Measurements from ENCODE around the gene FMNL3. TPM values are rescaled to one million over a fixed set of nuclear protein-coding genes. Genes with fewer than 3 reads are reported as not detected.

Gene FMNL3
- total RNA-seq, 4 donors from 2014 or later: 48.3 to 64.2 (median 58.9) TPM

DNA sequence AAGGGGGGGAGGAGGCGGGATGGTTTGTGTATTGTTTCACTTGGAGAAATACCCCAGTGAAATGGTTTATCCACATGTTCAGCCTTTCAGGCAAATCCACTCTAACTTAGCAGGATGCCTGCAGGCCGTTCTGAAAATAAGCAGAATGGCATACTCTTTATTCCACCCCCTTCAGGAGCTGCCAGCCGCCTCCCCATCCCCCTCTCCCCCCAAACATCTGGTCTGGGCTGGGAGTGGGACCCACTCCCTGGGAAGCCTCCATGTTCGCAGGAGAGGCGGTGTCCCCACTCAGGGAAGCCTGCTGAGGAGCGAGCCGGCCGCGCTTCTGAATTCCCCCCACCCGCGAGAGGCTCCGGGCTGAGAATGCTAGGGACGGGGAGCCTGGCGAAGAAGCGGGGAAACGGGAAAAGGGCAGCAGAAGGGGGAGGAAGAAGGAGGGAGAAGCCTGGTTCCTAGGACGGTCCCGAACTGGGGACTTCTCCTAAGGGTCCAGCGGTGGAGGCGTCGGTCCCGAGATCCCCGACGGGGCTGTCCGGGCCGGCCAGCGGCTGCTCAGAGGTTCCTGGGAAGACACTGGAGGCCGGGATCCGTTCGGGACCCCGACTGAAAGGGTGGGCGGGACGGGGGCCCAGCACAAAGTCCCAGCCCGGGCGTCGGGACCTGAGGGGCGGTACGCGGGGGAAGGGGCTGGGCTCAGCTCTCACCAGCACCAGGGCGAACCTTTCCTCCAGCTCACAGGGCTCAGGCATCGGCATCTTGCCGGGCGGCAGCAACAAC, 666 bp downstream of the FMNL3 start:
- H3K9me3 ChIP-seq: no peaks in the 10 kb centered on the region
- peak in 1 of 2 donors; percentile 21 for DNase-seq (ENCODE audit: low spot score in 2 of 2)
- H3K27ac ChIP-seq: peak overlapping the region; percentile 92 to 99 (median 97)
- H3K36me3 ChIP-seq: no peaks in the 10 kb centered on the region
- peak overlapping the region; percentile 78 to 99 (median 84) for H3K4me3 ChIP-seq
- 0 to 2% methylated on average over 32 to 36 of the region's 43 CpGs for WGBS, 2 donors
- H3K27me3 ChIP-seq: no peaks in the 10 kb centered on the region
- peak in 1 of 2 donors; percentile 30 for TF ChIP-seq EP300 (IDR thresholded peaks at IDR 0.05)
- peak in 1 of 2 donors; percentile 18 for TF ChIP-seq POLR2A (IDR thresholded peaks at IDR 0.05)
- TF ChIP-seq, protein P1, sequence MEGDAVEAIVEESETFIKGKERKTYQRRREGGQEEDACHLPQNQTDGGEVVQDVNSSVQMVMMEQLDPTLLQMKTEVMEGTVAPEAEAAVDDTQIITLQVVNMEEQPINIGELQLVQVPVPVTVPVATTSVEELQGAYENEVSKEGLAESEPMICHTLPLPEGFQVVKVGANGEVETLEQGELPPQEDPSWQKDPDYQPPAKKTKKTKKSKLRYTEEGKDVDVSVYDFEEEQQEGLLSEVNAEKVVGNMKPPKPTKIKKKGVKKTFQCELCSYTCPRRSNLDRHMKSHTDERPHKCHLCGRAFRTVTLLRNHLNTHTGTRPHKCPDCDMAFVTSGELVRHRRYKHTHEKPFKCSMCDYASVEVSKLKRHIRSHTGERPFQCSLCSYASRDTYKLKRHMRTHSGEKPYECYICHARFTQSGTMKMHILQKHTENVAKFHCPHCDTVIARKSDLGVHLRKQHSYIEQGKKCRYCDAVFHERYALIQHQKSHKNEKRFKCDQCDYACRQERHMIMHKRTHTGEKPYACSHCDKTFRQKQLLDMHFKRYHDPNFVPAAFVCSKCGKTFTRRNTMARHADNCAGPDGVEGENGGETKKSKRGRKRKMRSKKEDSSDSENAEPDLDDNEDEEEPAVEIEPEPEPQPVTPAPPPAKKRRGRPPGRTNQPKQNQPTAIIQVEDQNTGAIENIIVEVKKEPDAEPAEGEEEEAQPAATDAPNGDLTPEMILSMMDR (IDR thresholded peaks at IDR 0.05): no peak
- H3K4me1 ChIP-seq: peaks cover 0 to 51% (median 36%) of the 10 kb centered on the region in 4 donors

DNA sequence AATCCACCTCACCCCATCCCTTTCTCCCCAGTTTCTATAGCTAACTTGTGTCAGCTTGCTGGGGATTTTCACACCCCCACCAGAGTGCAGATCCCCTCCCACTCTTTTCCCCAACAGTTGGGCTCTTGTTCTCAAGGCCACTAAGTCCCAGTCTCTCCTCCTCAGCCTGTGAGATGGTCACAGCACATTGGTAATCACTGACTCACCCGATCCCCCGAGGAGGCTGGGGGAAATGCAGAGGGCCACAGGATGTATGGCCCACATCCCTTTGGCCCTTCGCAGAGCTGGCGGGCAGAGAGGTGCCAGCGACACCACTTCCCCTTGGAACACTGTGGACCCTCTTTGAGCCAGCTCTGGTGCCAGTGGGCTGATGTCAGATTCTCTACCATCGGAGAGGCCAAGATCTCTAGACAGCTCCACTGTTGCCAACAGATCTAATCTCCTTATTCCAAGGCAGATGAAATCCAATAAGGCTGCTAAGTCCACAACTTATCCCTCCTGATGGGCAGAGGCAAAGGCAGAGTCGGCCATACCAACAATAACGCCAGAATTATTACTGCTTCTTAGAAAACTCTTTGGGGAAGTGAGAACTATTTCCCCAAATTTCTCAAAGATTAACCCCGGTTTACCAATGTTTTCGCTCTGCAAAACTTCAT, 1.6 kb downstream of the FMNL3 start:
- H3K36me3 ChIP-seq: no peaks in the 10 kb centered on the region
- no peaks in the 10 kb centered on the region for H3K9me3 ChIP-seq
- H3K4me1 ChIP-seq: peaks cover 0 to 53% (median 39%) of the 10 kb centered on the region in 4 donors
- DNase-seq (ENCODE audit: low spot score in 2 of 2): peak in 1 of 2 donors; percentile 15
- TF ChIP-seq EP300 (IDR thresholded peaks at IDR 0.05): peak in 1 of 2 donors; percentile 92
- TF ChIP-seq, protein P1 (IDR thresholded peaks at IDR 0.05): peak in 2 of 5 experiments; percentile 7 to 43
- peak; percentile 44 to 54 for TF ChIP-seq POLR2A (IDR thresholded peaks at IDR 0.05)
- H3K27me3 ChIP-seq: no peaks in the 10 kb centered on the region
- 16 to 21% methylated on average over 10 of the region's 10 CpGs for WGBS, 2 donors
- H3K27ac ChIP-seq: peak overlapping the region; percentile 92 to 99 (median 97)
- H3K4me3 ChIP-seq: peak overlapping the region; percentile 78 to 99 (median 84)

DNA sequence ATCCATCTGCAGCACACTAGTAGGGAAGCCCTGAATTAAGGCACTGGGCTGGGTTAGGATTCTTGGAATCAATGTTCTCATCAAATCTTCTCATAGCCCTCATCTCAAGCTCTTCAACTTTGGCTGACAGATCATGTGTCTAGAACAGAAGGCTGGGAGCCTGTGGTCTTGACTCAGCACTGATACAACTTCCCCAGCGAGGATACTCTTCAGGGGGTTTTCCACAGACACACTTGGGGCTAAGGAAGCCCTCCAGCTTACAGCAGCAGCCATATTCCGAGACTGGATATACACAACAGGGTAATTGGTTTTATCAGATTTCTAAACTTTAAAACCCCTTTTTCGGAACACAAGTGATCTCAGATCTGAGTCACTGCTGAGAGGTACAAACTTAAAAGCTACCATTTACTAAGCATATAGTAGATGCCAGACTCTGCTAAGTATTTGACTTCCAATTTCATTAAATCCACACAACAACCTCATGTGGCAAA, 3.5 kb downstream of the FMNL3 start:
- no peaks in the 10 kb centered on the region for H3K9me3 ChIP-seq
- peaks cover 0 to 66% (median 52%) of the 10 kb centered on the region in 4 donors for H3K4me1 ChIP-seq
- 74 to 78% methylated on average over 3 of the region's 3 CpGs for WGBS, 2 donors
- DNase-seq (ENCODE audit: low spot score in 2 of 2): no peak
- H3K27me3 ChIP-seq: no peaks in the 10 kb centered on the region
- H3K36me3 ChIP-seq: no peaks in the 10 kb centered on the region
- H3K4me3 ChIP-seq: no peak overlapping the region
- TF ChIP-seq, protein P1 (IDR thresholded peaks at IDR 0.05): no peak
- TF ChIP-seq EP300 (IDR thresholded peaks at IDR 0.05): no peak
- TF ChIP-seq POLR2A (IDR thresholded peaks at IDR 0.05): no peak
- H3K27ac ChIP-seq: peak overlapping the region; percentile 37 to 99 (median 80)

DNA sequence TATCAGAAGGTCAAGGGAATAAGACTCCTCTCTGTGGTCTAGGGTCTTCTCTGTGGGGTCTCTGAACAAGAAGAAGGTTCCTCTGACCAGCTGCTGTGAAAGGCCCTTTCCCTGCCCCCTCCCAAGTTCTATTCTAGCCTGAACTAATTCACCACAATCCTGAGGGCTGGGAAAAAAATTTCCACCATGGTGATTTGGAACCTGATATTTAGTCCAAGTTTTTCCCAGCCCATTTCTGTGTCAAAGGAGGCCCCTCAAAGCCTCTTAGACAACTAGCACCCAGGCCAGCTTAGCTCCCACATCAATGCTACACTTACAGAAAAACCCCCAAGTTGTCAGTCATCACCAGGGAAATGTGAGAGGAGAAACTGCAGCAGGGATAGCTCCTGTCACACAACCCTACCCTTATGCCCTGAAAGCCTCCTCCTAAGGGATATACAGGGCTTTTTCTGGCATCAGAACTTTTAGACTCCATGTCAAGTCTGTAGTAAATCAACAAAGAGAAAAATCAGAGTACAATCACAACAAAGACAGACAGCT, 4.5 kb downstream of the FMNL3 start:
- no peaks in the 10 kb centered on the region for H3K9me3 ChIP-seq
- no peaks in the 10 kb centered on the region for H3K36me3 ChIP-seq
- no peak for TF ChIP-seq EP300 (IDR thresholded peaks at IDR 0.05)
- TF ChIP-seq, protein P1 (IDR thresholded peaks at IDR 0.05): no peak
- TF ChIP-seq POLR2A (IDR thresholded peaks at IDR 0.05): no peak
- peaks cover 0 to 72% (median 59%) of the 10 kb centered on the region in 4 donors for H3K4me1 ChIP-seq
- H3K27me3 ChIP-seq: no peaks in the 10 kb centered on the region
- no peak overlapping the region for H3K4me3 ChIP-seq
- H3K27ac ChIP-seq: peak overlapping the region in 3 of 4 donors; percentile 64 to 99 (median 97)
- DNase-seq (ENCODE audit: low spot score in 2 of 2): no peak
